GM18505 (cell line): ENCODE data around the gene SUGCT.

Experiments used
- ATAC-seq: cut with Tn5 transposase; IDR thresholded peaks from one replicate; pipeline ENCODE4 v1.9.1; 2021; ENCODE audit not compliant: unreplicated experiment
- POLR2A ChIP-seq: IDR thresholded peaks from 4 replicates; pipeline ENCODE4 v1.6.1; 2011; ENCODE audit warnings: borderline replicate concordance; ENCODE audit not compliant: insufficient read depth, insufficient read length; ENCODE audit errors: extremely low read depth

SUGCT gene

DNA sequence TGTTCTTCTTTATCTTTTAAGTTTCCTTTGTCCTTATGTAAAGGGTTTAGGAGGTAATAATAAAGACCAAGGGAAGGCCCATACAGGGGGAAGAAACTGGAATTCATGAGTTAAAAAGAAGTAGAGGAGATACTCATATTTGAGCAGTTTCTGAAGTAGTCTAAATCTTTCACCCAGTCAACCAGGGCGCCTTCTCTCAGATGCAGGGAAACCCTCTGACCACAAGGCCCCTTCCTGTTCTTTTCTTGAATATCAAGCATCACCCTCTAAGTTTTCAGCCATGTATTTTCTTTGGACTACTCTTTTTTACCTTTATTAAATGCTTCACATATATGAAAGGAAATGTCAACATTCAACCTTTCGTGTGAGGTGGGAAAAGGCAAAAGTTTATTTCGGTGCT is 630.8 kb downstream of the SUGCT start:
- no peak for ATAC-seq
- no peak for TF ChIP-seq POLR2A

DNA sequence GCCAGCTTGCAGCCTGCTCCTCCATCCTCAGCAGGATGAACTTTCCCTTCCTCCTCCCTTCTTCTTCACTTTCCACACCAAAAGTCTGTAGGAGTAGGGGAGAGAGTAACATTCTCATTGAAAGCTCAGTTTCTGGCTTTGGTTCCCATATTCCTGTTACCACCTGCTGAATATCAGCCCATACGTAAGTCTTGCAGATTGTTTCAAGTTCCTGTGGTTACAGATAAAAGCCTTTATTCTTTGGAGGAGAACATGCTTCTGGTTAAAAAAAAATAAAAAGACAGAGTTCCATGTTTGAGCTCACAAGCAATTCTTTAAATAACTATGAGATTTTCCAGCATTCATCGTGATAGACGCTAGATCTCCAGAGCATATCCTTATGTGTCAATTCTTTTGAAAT is 637.3 kb downstream of the SUGCT start:
- ATAC-seq = no peak
- no peak for TF ChIP-seq POLR2A

DNA sequence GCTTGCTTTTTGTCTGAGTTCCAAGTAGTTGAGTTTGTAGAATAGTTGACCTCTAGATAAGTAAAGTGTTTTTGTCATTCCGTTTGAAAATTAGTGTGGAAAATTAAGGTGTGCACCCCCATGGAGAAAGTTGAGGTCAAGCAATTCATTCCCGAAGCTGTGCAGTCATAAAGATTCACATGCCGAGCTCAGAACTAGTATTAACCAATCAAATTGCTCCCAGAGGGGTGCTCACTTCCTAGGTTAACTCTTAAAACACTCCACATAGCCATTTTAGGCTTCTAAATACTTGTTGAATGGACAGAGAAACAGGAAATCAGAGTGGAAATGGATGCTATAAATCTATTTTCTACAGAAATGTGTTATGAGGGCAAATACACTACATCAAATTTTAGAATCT is 638.9 kb downstream of the SUGCT start:
- ATAC-seq = no peak

DNA sequence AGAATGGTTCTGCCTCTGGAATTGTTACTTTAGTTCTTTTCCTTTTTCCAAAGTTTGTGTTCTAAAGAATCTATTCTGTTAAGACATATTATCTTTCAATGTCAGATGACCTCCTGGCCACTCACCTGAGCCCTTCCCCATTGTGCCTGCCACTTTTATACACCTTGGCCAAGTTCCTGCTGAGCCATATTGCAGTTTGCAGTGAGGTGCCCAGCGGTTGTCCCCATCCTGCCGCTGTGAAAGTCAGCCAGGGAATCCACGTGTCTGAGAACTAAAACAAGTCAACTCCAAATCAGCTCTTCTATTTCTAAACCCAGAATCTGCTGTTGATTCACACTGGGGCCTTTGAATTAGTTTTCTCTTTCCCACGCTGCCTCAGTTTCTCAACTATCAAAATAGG is 641.1 kb downstream of the SUGCT start:
- no peak for ATAC-seq
- no peak for TF ChIP-seq POLR2A

More for the DNA sequence above, 638.9 kb downstream of the SUGCT start:
- TF ChIP-seq POLR2A = no peak

DNA sequence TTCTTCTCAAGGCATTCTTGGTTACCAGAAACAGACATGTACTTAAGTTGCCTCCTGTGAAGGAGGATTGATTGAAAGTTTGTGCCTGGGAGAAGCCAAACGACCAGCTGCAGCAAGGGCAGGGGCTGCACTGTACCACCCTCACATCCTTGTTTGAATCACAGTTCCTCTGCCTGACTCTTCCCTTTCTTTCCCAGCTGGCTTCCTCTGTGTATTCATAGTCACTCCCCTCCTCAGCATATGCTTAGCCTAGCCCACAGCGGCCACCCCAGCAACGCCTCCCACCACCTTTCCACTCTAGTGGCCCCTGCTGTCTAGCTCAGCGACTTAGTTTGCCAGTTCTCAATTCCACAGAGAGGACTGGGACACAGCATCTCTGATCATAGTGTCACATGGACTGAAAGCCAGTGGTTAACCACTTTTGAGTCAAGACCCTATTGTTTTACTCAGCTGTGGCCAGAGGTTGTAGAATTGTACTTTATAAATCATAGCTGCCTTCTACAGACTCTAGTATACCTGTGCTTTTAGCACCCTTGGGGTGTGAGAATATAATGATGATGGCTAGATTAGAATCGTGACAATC is 643.0 kb downstream of the SUGCT start:
- no peak for TF ChIP-seq POLR2A
- no peak for ATAC-seq

DNA sequence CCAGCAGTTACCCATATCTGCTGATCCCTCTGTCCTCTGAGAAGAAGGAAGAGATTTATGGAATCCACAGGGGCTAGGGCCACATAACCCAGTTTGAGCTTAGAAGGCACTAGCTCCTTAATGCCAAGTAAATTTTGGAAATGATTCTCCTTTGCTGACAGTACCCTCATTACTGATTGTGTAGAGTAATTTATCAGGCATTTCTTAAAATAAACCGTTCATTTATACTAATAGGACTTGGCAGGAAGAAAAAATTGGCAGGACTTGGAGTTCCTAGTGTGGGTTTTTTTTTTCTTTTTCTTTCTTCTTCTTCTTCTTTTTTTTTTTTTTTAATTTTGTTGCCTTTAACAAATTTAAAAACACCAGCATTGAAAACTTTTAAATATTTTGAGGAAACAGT is 645.7 kb downstream of the SUGCT start:
- no peak for TF ChIP-seq POLR2A
- ATAC-seq = no peak

DNA sequence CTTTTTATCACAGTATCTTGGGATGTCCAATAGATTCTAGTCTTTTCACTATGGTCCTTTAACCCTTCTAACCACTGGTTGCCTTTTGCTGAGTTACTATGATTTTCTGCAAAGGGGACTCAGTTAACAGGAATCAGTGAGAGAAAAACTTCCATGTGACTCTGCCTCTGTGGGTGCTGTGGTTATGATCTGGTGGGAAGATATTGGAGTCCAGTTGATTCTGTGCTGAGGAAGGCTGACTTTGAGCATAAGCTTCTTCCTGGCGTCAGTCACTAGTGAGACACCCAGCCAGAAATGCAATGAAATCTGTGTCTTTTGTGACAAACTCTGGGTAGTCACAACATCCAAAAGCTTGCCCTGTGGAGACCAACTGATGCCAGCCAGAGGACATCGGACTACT is 648.0 kb downstream of the SUGCT start:
- ATAC-seq = no peak
- TF ChIP-seq POLR2A = no peak

DNA sequence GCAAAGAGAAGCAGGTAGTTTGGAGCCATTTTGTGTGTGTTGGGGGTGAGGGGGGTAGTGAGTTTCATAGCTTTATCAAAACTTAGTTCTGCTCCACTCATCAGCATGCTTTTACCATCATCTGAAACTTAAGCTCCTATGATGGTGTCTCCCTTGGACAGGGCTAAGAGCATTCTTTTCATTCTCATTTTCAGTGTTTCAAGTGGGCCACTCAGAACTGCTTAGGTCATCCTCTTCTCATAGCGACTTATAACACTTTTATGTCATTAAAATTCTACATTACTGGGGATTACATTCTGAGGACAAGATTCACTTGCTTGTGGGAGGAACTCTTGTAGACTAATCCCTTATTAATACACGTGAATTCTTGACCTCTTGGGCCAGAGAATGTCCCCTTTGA is 649.4 kb downstream of the SUGCT start:
- no peak for ATAC-seq
- no peak for TF ChIP-seq POLR2A

DNA sequence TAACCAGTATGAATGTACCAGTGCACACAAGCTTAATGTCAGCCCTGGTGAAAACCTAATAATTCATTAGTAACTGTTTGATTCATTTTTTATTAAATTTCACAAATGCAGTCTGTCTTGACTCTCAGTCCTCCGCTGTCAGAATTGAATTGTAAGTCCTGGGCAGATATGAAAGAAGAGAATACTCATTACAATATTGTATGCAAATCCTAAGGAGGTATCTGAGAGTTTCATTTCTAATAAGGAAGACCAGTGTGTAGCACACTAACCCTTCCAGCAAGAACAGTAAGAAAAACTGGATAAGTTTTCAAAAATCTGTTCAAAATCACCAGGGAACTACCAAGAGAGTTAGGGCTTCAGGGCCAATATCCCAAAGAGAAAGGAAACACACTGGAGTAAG is 652.1 kb downstream of the SUGCT start:
- ATAC-seq = no peak
- TF ChIP-seq POLR2A = no peak

DNA sequence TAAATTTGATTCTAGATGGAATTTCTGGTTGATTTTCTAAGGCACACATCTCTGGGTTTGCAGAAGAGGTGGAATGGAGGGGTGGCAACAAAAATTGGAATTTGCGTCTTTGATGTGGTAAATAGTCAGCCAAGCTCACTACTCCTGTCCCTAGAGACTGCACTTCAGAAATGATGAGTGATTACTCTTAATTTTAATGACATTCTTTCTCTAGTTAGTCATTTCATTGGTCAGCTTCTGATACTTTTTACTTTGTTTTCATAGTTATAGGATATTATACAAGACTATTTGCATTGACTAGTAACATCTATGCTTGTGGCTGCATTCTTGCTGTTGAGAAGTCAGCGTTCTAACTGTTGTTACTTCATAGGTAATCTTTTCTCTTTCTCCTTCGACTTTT is 658.3 kb downstream of the SUGCT start:
- no peak for TF ChIP-seq POLR2A
- no peak for ATAC-seq

DNA sequence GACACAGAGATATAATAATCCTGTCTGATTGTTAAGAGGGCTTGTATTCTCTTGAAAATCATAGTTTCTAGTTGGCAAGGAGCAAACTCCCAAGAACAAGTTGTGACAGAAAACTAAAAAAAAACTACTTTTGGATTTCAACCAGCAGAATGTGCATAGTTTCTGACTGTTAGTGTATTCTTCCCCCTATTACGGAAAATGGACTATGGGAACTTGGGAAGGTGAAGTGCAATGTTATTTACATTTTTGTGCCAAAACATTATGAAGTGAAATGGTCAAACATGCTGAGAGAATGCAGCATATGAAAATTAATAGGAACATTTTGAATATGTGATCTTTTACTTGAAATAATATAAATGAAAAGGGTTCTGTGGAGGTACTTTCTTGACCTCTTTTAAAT is 660.8 kb downstream of the SUGCT start:
- no peak for TF ChIP-seq POLR2A
- ATAC-seq = no peak

DNA sequence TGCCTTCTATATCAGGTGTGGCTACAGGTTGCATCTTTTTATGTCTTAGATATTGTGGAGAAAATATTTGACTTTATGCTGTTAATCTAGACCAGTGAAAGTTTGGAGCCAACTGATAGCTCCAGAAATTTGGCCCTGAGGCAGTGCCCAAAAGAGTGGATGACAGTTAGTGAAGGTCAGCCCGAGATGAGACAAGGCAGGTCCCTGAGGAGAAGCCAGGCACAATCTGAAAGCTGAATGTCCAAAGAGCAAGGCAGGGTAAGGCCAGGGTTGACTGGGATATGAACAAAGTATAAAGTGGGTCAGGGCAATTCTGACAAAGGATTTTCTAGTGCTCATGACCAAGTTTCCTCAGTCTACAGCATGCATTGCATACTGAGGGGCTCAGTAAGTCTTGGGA is 661.9 kb downstream of the SUGCT start:
- no peak for ATAC-seq
- no peak for TF ChIP-seq POLR2A

DNA sequence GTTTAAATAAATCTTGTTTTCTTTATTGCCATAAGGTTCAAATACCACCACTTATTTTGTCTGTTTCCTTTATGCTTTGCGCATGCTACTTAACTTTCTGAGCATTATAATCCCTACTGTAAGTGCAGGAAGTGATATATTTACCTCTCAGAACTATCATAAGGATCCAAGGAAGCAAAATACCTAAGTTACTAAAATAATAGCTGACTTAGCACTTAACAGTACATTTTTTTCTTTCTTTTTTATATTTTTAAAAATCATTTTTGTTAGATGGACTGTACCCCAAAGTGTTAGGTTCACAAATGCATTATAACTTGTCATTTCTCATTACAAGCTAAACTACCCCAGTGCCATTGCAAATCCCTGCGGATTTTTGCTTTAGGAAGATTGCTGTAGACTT is 663.8 kb downstream of the SUGCT start:
- no peak for TF ChIP-seq POLR2A

DNA sequence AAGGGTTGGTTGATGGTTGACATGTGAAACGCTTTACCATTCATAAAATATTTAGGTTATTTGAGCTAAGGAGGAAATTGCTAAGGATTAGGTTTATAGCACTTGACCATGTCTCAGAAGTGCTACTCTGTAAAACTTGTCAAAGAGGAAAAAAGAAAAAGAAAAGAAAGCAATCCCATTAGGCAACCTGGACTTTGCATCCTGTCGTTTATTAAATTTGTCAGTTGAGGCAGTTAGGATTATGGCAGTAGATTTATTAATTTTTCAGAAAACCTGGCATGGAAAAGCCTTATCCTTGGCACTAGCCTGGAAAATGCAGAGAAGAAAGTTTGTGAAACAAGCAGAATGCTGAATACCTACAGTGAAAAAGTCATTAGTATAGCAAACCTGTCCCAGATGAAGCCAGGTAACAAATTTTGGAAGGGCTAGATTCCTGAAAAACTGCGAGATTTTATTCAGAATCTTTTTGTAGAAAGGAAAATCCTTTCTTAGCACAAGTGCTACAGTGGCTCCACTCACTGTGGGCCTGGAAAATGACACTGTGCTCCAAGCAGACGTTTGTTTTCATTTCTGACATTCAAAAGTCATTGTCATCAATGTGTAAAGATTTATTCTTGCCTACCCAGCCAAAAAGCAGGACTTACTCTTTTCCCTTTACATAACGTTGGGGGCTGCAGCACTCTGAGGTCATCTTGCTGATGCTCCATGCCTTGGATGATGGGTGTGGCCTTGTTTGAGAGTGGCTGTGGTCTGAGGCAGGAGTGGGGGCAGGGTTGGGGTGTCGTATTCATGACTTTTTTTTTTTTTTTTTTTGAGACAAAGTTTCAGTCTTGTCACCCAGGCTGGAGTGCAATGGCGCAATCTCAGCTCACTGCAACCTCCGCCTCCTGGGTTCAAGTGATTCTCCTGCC is 664.9 kb downstream of the SUGCT start:
- no peak for ATAC-seq
- TF ChIP-seq POLR2A = no peak

More for the DNA sequence above, 663.8 kb downstream of the SUGCT start:
- ATAC-seq = no peak
